GM12865 (cell line): ENCODE results near the gene PARN.
"Not testable (repeated sequence)": the region's sequence is repeated elsewhere in the genome, so short reads cannot be mapped to it uniquely, and the experiment has no call there.

Experiments used
- DNase-seq: peaks from one replicate; pipeline ENCODE4 v3.0.0; 2010; ENCODE audit warnings: low read depth
- H3K4me3 ChIP-seq: 2 replicates; pipeline ENCODE4 v1.5.1; 2011; ENCODE audit warnings: mild to moderate bottlenecking, low read depth, low read length, control low read depth
- TF ChIP-seq, protein P1 (sequence below): IDR thresholded peaks from 2 replicates; pipeline ENCODE4 v1.5.1; 2011; ENCODE audit warnings: low read length, control low read depth, low read depth, inconsistent platforms; ENCODE audit not compliant: insufficient read depth; ENCODE audit errors: missing control alignments

PARN gene

DNA sequence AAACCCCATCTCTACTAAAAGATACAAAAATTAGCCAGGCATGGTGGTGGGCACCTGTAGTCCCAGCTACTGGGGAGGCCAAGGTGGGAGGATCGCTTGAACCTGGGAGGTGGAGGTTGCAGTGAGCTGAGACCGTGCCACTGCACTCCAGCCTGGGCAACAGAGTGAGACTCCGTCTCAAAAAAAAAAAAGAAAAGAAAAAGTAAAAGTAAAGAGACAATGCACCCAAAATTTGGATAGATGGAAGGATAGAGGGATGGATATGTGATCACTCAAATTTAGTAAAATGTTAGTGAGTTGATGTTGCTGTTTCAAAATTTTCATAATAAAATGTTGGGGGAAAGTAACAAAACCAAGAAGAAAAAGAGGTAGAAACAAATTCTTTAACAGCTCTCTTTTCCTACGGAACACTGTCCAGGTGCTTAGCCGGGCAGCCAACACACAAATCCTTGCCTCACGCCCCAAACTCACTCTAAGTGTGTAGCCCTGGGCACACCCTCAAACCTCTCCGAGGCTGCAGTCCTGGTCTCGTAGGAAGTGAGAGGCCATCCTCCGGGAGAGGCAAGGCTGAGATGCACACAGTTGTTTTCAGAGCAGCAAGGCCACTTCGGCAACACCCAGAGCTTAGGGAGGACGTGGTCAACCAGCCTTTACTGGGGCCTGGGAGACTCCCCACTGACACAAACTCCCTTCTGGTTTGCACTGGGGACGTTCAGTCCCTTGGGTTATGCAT is 228.9 kb downstream of the PARN start:
- peak; percentile 44 for DNase-seq
- H3K4me3 ChIP-seq, result not testable (repeated sequence)

DNA sequence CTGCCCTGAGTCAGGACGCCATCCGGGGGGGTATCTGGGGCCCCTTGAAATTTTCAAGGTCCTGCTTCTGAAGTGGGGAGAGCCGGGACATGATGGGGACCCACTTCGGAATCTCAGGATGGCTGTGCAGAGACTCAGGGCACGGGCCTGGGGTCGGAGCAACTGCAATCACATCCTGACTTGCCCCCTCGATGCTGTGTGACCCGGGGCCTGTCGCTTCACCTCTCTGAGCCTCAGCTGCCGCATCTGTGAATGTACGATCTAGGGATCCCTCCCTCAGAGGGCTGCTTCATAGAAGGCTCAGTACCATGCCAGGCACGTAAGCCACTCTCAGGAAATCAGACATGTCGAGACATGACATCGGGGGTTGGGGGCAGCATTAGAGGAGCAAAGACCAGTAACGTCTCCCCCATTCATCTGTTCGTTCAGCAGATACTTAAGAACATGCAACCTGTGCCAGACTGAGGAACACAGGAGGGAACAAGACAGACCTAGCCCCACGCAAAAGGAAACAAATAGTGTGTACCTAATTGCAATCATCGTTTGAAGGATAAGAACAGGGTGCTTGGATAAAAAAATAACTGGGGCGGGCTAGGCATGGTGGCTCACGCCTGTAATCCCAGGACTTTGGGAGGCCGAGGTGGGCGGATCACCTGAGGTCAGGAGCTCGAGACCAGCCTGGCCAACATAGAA is 229.6 kb downstream of the PARN start:
- TF ChIP-seq, protein P1, sequence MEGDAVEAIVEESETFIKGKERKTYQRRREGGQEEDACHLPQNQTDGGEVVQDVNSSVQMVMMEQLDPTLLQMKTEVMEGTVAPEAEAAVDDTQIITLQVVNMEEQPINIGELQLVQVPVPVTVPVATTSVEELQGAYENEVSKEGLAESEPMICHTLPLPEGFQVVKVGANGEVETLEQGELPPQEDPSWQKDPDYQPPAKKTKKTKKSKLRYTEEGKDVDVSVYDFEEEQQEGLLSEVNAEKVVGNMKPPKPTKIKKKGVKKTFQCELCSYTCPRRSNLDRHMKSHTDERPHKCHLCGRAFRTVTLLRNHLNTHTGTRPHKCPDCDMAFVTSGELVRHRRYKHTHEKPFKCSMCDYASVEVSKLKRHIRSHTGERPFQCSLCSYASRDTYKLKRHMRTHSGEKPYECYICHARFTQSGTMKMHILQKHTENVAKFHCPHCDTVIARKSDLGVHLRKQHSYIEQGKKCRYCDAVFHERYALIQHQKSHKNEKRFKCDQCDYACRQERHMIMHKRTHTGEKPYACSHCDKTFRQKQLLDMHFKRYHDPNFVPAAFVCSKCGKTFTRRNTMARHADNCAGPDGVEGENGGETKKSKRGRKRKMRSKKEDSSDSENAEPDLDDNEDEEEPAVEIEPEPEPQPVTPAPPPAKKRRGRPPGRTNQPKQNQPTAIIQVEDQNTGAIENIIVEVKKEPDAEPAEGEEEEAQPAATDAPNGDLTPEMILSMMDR, result no peak
- DNase-seq, result no peak
- H3K4me3 ChIP-seq, result peak overlapping the region; percentile 37

DNA sequence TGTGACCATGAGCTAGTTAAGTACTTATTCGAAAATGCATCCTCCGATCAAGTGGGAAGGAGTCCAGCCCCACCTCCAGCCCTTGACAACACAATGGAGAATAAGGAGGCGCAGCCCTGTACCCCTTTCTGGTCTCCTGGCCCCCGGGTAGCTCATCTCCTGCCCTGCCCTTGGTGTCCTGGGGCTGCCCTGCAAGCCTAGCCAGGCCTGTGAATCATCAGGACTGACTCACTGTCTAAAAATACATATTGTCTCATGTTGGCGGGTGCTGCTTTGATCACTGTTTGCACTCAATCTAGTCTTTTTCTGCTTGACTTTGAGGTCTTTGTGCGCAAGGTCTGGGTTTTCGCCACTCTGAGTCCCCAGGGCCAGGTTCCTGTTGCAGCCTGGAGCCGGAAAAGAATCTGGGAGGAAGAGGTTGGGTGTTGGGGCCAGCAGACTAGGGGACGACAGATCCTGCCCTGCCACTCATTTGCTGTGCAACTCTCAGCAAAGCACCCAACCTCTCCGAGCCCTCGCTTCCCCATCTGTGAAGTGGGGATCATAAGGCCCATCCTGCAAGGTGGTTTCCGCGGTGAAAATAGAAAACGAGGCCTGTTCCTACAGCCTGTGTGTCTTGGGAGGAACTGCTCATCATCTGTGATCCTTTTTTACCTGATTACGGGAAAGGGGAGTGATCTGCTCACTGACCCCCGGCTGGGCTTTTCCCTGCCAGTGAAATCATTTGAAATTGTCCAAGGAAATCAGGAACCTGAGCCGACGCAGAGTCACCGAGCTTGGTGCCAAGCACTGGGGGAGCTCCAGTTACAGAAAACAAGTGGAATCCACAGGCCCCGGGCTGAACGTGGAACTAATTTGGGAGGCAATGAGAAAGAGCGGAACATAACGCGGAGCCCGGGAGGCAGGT is 230.4 kb downstream of the PARN start:
- peak overlapping the region; percentile 37 for H3K4me3 ChIP-seq
- peak; percentile 86 for DNase-seq
- TF ChIP-seq, protein P1, result no peak

DNA sequence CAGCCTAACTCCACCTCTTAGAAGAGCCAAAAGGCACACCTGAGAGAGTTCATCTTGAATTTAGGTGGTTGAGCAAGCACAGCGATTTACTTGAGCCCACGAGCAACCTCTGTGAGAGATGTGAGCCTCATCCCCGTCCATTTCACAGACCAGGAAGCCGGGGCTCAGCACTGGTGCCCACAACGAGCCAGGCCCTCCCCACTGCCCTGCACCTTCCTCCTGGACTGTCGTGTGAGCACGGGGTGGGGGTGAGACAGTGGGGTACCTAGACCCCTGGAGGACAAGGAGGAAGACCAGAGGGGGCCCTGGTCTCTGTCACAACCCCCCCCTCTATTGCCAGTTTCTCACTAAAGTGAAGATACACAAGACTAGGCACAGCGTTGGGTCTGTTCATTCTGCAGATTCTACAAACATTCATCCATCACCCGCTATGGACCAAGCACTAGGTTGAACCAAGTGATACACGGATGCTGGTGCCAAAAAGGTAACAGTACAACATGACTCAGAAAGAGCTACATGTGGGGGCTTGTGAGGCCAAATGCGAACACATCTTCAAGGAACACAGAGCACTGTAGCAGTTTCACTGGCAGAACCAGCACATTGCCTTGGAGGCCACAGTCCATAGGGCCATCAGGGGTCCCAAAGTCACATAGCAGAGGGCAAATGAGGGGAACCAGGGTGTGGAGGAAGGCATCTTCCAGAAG is 231.9 kb downstream of the PARN start:
- H3K4me3 ChIP-seq, result no peak overlapping the region
- TF ChIP-seq, protein P1, result no peak
- DNase-seq, result peak; percentile 20

DNA sequence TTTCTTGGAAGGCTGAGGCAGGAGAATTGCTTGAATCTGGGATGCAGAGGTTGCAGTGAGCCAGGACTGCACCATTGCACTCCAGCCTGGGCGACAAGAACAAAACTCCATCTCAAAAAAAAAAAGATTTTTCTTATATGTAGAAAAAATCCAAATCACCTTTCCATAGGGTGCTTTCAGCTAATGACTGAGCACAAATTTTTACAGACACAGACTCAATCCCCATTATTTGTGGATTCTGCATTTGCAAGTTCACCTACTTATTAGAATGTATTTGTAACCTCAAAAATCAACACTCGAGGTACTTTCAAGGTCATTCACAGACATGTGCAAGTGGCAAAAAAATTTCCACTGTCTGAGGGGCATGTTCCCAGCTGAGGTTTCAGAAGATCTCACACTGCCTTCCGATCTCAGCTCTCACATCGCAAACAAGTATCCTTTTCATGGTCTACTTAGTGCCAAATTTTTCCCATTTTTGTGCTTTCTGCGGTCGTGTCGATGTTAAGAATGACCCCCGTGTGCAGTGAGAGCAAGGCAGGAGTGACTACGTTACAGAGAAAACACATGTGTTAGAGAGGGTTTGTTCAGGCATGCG is 234.3 kb downstream of the PARN start:
- not testable (repeated sequence) for H3K4me3 ChIP-seq, DNase-seq

DNA sequence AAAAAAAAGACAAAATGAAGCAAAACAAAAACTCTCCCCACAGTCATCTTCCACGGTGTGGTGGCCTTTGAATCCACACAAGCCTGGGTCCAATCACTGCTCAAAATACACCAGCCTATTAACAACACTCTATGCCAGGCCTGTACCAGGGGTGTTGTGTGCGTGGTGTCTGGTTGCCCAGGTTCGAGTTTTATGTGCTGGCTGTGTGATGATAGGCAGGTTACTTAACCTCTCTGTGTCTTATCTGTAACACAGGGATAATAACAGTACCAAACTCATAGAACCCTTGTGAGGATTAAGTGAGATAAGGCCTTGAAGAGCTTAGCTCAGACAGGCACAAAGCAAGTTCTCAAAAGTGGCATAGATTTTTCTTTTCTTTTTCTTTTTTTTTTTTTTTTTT is 235.2 kb downstream of the PARN start:
- DNase-seq, result no peak
- no peak overlapping the region for H3K4me3 ChIP-seq
- TF ChIP-seq, protein P1, result no peak

DNA sequence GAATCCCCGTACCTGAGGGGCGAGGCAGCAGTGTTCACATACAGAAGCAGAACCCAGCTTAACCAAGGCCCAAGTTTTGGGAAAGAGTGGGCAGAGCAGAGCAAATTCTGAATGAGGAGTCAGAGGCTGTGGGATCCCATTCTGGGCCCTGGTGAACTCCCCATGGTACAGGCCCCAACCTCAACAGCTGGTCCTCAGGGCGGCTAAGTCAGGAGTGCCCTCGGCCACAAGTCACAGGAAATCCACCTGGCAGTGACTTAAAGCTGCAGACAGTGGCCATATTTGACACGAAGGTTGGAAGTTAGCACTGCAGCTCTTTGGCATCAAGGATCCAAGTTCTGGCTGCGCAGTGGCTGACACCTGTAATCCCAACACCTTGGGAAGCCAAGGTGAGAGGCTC is 237.1 kb downstream of the PARN start:
- DNase-seq, result no peak
- TF ChIP-seq, protein P1, result no peak
- no peak overlapping the region for H3K4me3 ChIP-seq
